ENCODE measurements around the gene CYFIP2.

DNA sequence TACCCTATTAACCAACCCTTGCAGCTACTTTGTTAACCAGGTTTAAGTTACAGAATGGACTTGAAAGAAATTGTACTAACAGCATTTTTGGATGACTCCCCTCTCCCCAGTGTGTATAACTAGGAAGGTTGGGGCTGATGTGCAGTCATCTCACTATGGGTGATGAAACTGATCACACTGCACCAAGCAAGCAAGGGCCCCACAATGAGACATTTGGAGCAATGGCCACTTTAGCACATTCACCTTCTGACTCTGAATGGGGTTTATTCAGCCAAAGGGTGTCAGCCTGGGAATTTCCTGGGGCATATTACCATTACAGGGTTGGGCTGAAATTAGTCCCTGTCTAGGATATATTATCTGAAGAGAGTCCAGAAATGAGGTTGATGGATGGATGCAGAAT is 18.7 kb upstream of the CYFIP2 start:
- TF ChIP-seq, protein P1, sequence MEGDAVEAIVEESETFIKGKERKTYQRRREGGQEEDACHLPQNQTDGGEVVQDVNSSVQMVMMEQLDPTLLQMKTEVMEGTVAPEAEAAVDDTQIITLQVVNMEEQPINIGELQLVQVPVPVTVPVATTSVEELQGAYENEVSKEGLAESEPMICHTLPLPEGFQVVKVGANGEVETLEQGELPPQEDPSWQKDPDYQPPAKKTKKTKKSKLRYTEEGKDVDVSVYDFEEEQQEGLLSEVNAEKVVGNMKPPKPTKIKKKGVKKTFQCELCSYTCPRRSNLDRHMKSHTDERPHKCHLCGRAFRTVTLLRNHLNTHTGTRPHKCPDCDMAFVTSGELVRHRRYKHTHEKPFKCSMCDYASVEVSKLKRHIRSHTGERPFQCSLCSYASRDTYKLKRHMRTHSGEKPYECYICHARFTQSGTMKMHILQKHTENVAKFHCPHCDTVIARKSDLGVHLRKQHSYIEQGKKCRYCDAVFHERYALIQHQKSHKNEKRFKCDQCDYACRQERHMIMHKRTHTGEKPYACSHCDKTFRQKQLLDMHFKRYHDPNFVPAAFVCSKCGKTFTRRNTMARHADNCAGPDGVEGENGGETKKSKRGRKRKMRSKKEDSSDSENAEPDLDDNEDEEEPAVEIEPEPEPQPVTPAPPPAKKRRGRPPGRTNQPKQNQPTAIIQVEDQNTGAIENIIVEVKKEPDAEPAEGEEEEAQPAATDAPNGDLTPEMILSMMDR (IDR thresholded peaks at IDR 0.05; ENCODE audit: poor library complexity) = no peak
- no peak for TF ChIP-seq EZH2phosphoT487 (IDR thresholded peaks at IDR 0.05; ENCODE audit: low read depth, severe bottlenecking, unreplicated experiment)
- TF ChIP-seq EZH2 (IDR thresholded peaks at IDR 0.05; ENCODE audit: borderline replicate concordance) = no peak
